GM12892 (cell line): Measurements from ENCODE around the gene IL17REL.

Experiments
- POLR2A ChIP-seq: IDR thresholded peaks from 2 replicates; pipeline ENCODE4 v1.6.1; 2011; ENCODE audit warnings: low read depth, low read length, control low read depth
- TAF1 ChIP-seq: IDR thresholded peaks from 2 replicates; pipeline ENCODE4 v1.6.1; 2011; ENCODE audit warnings: low read depth, mild to moderate bottlenecking, control low read depth, low read length, borderline replicate concordance

DNA sequence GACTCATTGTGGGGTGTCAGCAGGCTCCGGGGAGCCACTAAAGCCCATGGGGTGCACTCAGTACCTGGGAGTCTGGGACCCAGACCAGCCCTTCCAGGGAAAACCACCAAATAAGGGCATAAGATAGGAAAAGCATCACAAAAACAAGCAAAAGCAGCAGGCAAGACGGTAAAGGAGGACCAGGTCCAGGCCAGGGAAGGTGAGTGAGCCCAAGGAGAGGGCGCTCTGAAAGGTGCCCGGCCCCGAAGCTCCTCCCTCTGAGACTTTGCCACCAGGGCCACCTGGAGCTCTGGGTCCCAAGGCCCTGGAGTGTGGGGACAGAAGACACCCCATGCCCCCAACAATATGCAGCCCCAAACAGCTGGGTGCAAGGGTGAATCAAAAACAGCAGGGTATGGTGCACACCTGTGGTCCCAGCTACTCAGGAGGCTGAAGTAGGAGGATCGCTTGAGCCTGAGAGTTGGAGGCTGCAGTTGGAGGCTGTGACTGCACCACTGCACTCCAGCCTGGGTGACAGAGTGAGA is 5.2 kb upstream of the IL17REL start:
- TF ChIP-seq TAF1: no peak
- no peak for TF ChIP-seq POLR2A
